HepG2 (cell line): Measurements from ENCODE around the gene SLC22A7. TPM values are rescaled to one million over a fixed set of nuclear protein-coding genes. Genes with fewer than 3 reads are reported as not detected.

ENCODE experiments used
- HMGA1 ChIP-seq: sonication (generic); formaldehyde crosslinking; conservative IDR thresholded peaks from 2 replicates; pipeline ENCODE4 v1.4.0; 2020; ENCODE audit warnings: missing genetic modification reagents
- NFRKB ChIP-seq: fragments of 450-650 bp; IDR thresholded peaks from 2 replicates; pipeline ENCODE4 v1.6.1; 2017
- SRY ChIP-seq: sonication (generic); formaldehyde crosslinking; IDR thresholded peaks from 2 replicates; pipeline ENCODE4 v1.8.0; 2022; ENCODE audit warnings: mild to moderate bottlenecking, missing genetic modification reagents
- TERF1 ChIP-seq: sonication (generic); formaldehyde crosslinking; IDR thresholded peaks from 2 replicates; pipeline ENCODE4 v1.8.0; 2022; ENCODE audit warnings: mild to moderate bottlenecking, missing genetic modification reagents, moderate library complexity
- ZHX2 ChIP-seq, 2 experiments: sonication (generic) in 1 of 2; formaldehyde crosslinking in 1 of 2; IDR thresholded peaks; 2 replicates each; pipeline versions ENCODE4 v1.6.1 to v1.9.0; 2014 to 2022; ENCODE audit warnings: antibody characterized with exemption in 1 of 2, borderline replicate concordance in 1 of 2, inconsistent platforms in 1 of 2, low read depth in 1 of 2, missing genetic modification reagents in 1 of 2
- ZNF883 ChIP-seq: sonication (generic); formaldehyde crosslinking; IDR thresholded peaks from 2 replicates; pipeline ENCODE4 v1.5.1; 2020; ENCODE audit warnings: mild to moderate bottlenecking, missing genetic modification reagents; ENCODE audit errors: not compliant biosample characterization
- polyA plus RNA-seq, 8 experiments: library from polyadenylated mRNA; depleted of rRNA in 3 of 8; stranded (reverse) in 7 of 8; unstranded in 1 of 8; fragments of >200 nt; fragmentation: Illumina TruSeq in 4 of 8; extraction: Trizol in 4 of 8; gene quantifications; 2 replicates each; pipeline versions ENCODE4 v1.2.1 to v1.2.3, GENCODE V29; 2011 to 2016; ENCODE audit warnings: low read depth in 4 of 8, missing spikeins in 1 of 8, mixed read lengths in 1 of 8; ENCODE audit not compliant: insufficient read depth in 1 of 8
- total RNA-seq, 5 experiments: library from RNA; depleted of rRNA; stranded (reverse); fragments of >200 nt; fragmentation: Illumina TruSeq; extraction: Trizol; gene quantifications; 2 replicates each; pipeline ENCODE4 v1.2.3, GENCODE V29; 2016; ENCODE audit warnings: low read depth in 1 of 5
- TF ChIP-seq, protein P1 (sequence below), 2 experiments: sonication (generic) in 1 of 2; formaldehyde crosslinking in 1 of 2; IDR thresholded peaks; 2 replicates each; pipeline versions ENCODE4 v1.4.0 to v1.6.1; 2016 to 2020; ENCODE audit warnings: borderline replicate concordance in 1 of 2, low read depth in 1 of 2, mild to moderate bottlenecking in 1 of 2, missing genetic modification reagents in 1 of 2
- TF ChIP-seq, protein P2 (sequence below): sonication (generic); formaldehyde crosslinking; IDR thresholded peaks from 2 replicates; pipeline ENCODE4 v1.4.0; 2020; ENCODE audit warnings: mild to moderate bottlenecking, low read depth, missing genetic modification reagents
- TF ChIP-seq, protein P3 (sequence below): sonication (generic); formaldehyde crosslinking; IDR thresholded peaks from 2 replicates; pipeline ENCODE4 v1.5.1; 2020; ENCODE audit warnings: mild to moderate bottlenecking, moderate library complexity, missing genetic modification reagents
- TF ChIP-seq, protein P4 (sequence below): sonication (generic); formaldehyde crosslinking; conservative IDR thresholded peaks from 2 replicates; pipeline ENCODE4 v1.5.0; 2020; ENCODE audit warnings: missing genetic modification reagents

SLC22A7 gene
- total and polyA plus RNA-seq, 2 of the 13 experiments (the other 11 are each of a cell fraction or from before 2014, with no cell fraction given): 5.3 to 22.6 TPM

- TF ChIP-seq TERF1 (CRISPR knock-in tag): no peak
- TF ChIP-seq ZHX2 (IDR thresholded peaks at IDR 0.05; ENCODE audit: low read depth): no peak
- TF ChIP-seq ZHX2 (CRISPR knock-in tag; IDR thresholded peaks at IDR 0.05; ENCODE audit: borderline replicate concordance): no peak
- TF ChIP-seq HMGA1 (CRISPR knock-in tag): no peak
- TF ChIP-seq, protein P1, sequence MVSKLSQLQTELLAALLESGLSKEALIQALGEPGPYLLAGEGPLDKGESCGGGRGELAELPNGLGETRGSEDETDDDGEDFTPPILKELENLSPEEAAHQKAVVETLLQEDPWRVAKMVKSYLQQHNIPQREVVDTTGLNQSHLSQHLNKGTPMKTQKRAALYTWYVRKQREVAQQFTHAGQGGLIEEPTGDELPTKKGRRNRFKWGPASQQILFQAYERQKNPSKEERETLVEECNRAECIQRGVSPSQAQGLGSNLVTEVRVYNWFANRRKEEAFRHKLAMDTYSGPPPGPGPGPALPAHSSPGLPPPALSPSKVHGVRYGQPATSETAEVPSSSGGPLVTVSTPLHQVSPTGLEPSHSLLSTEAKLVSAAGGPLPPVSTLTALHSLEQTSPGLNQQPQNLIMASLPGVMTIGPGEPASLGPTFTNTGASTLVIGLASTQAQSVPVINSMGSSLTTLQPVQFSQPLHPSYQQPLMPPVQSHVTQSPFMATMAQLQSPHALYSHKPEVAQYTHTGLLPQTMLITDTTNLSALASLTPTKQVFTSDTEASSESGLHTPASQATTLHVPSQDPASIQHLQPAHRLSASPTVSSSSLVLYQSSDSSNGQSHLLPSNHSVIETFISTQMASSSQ (IDR thresholded peaks at IDR 0.05; ENCODE audit: low read depth): no peak; the same call in 1 of the 2 replicates
- TF ChIP-seq, protein P1 (CRISPR knock-in tag; IDR thresholded peaks at IDR 0.05; ENCODE audit: borderline replicate concordance): no peak; the same call in 1 of the 2 replicates
- TF ChIP-seq, protein P2, sequence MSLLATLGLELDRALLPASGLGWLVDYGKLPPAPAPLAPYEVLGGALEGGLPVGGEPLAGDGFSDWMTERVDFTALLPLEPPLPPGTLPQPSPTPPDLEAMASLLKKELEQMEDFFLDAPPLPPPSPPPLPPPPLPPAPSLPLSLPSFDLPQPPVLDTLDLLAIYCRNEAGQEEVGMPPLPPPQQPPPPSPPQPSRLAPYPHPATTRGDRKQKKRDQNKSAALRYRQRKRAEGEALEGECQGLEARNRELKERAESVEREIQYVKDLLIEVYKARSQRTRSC (CRISPR knock-in tag): no peak; the same call in 1 of the 2 replicates
- TF ChIP-seq NFRKB: no peak
- TF ChIP-seq, protein P3, sequence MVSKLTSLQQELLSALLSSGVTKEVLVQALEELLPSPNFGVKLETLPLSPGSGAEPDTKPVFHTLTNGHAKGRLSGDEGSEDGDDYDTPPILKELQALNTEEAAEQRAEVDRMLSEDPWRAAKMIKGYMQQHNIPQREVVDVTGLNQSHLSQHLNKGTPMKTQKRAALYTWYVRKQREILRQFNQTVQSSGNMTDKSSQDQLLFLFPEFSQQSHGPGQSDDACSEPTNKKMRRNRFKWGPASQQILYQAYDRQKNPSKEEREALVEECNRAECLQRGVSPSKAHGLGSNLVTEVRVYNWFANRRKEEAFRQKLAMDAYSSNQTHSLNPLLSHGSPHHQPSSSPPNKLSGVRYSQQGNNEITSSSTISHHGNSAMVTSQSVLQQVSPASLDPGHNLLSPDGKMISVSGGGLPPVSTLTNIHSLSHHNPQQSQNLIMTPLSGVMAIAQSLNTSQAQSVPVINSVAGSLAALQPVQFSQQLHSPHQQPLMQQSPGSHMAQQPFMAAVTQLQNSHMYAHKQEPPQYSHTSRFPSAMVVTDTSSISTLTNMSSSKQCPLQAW (CRISPR knock-in tag): peak; percentile 78; the same call in 1 of the 2 replicates
- TF ChIP-seq, protein P4, sequence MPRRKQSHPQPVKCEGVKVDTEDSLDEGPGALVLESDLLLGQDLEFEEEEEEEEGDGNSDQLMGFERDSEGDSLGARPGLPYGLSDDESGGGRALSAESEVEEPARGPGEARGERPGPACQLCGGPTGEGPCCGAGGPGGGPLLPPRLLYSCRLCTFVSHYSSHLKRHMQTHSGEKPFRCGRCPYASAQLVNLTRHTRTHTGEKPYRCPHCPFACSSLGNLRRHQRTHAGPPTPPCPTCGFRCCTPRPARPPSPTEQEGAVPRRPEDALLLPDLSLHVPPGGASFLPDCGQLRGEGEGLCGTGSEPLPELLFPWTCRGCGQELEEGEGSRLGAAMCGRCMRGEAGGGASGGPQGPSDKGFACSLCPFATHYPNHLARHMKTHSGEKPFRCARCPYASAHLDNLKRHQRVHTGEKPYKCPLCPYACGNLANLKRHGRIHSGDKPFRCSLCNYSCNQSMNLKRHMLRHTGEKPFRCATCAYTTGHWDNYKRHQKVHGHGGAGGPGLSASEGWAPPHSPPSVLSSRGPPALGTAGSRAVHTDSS (CRISPR knock-in tag): no peak
- TF ChIP-seq ZNF883 (CRISPR knock-in tag): peak; percentile 13
- peak; percentile 27 for TF ChIP-seq SRY (CRISPR knock-in tag)
Measured at GRCh38 chr6:43276577-43277305, 21.3 kb upstream of the SLC22A7 start (continued).
